ENCODE results near the gene GRHL1. TPM values are rescaled to one million over a fixed set of nuclear protein-coding genes. Genes with fewer than 3 reads are reported as not detected.

The GRHL1 gene
- total and polyA plus RNA-seq, 2 donors (not counting 3 experiments of a cell fraction or from before 2014, with no cell fraction given): 0.37 to 1.1 TPM

- Histone ChIP-seq H3K79me2 (ENCODE audit: control insufficient read depth, insufficient read depth, low read length) (no peaks in the 10 kb centered on the region), H3K4me3 (replicated peaks in 1 of 3; ENCODE audit: insufficient read depth in 1 of 3, low read depth in 1 of 3, low read length in 3 of 3) (peak overlapping the region; percentile 51 to 67 (median 58)), H3K9me3 (replicated peaks; ENCODE audit: control insufficient read depth, insufficient read depth, low read length) (no peaks in the 10 kb centered on the region), H3K4me2 (ENCODE audit: insufficient read depth, low read length) (no peak overlapping the region), H4K20me1 (replicated peaks; ENCODE audit: control insufficient read depth, extremely low read depth, insufficient read depth, low read length) (no peaks in the 10 kb centered on the region), H3K4me1 (ENCODE audit: control insufficient read depth, extremely low read depth, insufficient read depth, low read length) (peaks cover 4% of the 10 kb centered on the region), H2AFZ (ENCODE audit: low read depth, low read length) (peak overlapping the region; percentile 84), H3K27me3 (ENCODE audit: control insufficient read depth in 2 of 2, insufficient read depth in 2 of 2, low read length in 2 of 2) (no peaks in the 10 kb centered on the region), H3K9me1 (replicated peaks; ENCODE audit: control insufficient read depth, extremely low read depth, insufficient read depth, low read length) (no peaks in the 10 kb centered on the region), H3K9ac (replicated peaks; ENCODE audit: extremely low read depth, insufficient read depth, low read length) (no peak overlapping the region), H3K36me3 (ENCODE audit: control insufficient read depth in 2 of 2, extremely low read depth in 1 of 2, insufficient read depth in 2 of 2, low read length in 2 of 2) (no peaks in the 10 kb centered on the region), H3K27ac (ENCODE audit: insufficient read depth, low read depth, low read length) (no peak overlapping the region)
- no TSS peak for BruUV-seq (replicated peaks)
- ChIA-PET CTCF (interaction anchor here (2.2 kb wide), 1 partner anchor 33 kb away, joined by 10 read pairs; no protein-coding TSS in a partner anchor), POLR2A (no interaction called here)
- TF ChIP-seq EZH2 (IDR thresholded peaks at IDR 0.05; ENCODE audit: borderline replicate concordance, low read depth, low read length, severe bottlenecking) (no peak), JUN (IDR thresholded peaks at IDR 0.05; ENCODE audit: borderline replicate concordance, insufficient read depth, insufficient read length, low read depth) (no peak), MAX (IDR thresholded peaks at IDR 0.05; ENCODE audit: insufficient read depth, insufficient read length) (no peak), MYC (IDR thresholded peaks at IDR 0.05; ENCODE audit: low read depth, low read length) (no peak), POLR2A (IDR thresholded peaks at IDR 0.05; ENCODE audit: low read depth, low read length) (no peak), FOS (IDR thresholded peaks at IDR 0.05; ENCODE audit: borderline replicate concordance, insufficient read depth, low read length) (no peak), GATA2 (IDR thresholded peaks at IDR 0.05; ENCODE audit: insufficient read depth, insufficient read length, low read depth, low read length) (no peak), CTCF (IDR thresholded peaks at IDR 0.05; ENCODE audit: extremely low read depth in 1 of 2, insufficient read depth in 1 of 2, low read depth in 1 of 2, low read length in 2 of 2) (no peak), POLR2AphosphoS5 (IDR thresholded peaks at IDR 0.05; ENCODE audit: insufficient read depth, low read depth, low read length) (no peak)
- no peak for DNase-seq (ENCODE audit: low read depth, low spot score)
- dilution Hi-C loops (cut with MboI; ENCODE audit: extremely low pct_ligation_motif_present, low sequenced_read_pairs) (loop anchor here (25.0 kb wide), 1 partner anchor 139 kb away; no protein-coding TSS in a partner anchor), intact Hi-C loops (cut with micrococcal nuclease) (loop anchor here (1.0 to 5.0 kb wide), 2 partner anchors 93 to 109 kb away; partner anchors contain the start of gene TAF1B)
- no peak for FAIRE-seq
These were observed 296 bp upstream of the GRHL1 start for GRCh38 chr2:9951272-9951521.

Measured in endothelial cell of umbilical vein (primary cell).